Activated CD4-positive, CD25-positive, alpha-beta regulatory T cell treated with anti-CD3 and anti-CD28 coated beads, Interleukin-2, amount 50 U/mL, for 72 hours (primary cell): ENCODE data around the gene CCR5.

Experiments used
- DNase-seq: peaks from one replicate; pipeline ENCODE4 v3.0.0; 2021

CCR5 gene

DNA sequence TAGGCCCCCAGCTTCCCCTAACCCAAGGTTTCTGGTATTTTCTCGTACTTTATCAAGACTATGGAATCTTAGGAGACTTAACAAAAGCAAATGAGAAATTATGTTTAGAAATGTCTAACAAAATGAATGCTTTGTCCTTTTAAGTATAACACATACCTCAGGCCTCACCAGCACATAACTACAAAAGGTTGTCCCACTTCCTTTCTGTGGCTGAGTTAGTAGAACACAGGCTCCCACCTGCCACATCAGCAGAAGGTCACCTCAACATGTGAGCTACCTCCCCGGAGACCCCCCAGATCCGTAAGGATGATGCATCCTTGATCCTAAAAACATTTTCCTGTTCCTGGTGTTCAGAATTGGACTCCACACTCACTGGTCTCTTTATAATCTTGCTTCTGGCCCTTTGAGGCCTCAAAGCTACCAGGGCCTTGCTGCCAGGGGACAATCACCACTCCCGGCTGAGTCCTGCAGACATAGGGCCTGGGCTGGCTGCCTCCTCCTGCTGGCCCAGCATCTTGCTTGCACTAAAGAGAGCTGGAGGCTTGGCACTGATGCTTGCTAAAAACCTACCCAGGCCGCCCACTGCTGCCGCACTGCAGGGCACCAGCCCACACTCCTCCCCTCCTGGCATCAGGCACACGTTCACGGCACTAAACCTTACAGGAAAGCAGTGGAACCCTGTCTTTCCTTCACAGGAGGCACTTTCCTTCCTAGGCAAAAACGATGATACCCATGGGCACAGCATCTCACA, 39.2 kb downstream of the CCR5 start:
- no peak for DNase-seq

DNA sequence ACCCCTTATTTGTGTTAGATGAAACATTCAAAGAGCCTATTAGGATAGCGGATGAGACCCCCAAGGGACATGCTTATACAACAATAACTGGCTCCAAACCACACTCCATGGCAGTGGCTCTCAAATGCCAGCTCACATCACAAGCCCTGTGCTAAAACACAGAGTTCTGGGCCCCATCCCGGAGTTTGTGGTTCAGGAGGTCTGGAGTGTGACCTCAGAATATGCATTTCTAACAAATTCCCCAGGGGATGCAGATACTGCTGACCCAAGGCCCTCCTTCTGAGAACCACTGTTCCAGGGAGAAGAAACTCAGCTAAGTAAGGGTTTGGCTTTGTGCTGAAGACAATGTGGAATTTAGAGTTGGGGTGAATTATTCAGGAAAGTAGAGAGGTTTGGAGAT, 39.9 kb downstream of the CCR5 start:
- DNase-seq = no peak

DNA sequence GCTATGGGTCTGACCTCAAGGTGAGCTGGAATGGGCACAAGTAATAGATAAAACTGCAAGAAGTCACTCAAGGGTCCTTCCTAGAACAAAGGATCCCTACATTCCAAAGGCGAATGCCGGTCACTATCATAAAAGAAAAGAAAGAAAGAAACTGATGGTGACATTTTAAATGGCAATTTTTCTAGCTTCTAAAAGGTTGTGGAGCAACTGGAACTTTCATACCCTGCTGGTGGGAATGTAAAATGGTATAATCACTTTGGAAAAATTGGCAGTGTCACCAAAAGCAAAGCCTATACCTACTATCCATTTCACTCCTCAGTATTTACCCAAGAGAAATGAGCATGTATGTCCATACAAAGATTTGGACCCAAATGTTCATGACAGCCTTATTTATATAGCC, 40.5 kb downstream of the CCR5 start:
- no peak for DNase-seq

DNA sequence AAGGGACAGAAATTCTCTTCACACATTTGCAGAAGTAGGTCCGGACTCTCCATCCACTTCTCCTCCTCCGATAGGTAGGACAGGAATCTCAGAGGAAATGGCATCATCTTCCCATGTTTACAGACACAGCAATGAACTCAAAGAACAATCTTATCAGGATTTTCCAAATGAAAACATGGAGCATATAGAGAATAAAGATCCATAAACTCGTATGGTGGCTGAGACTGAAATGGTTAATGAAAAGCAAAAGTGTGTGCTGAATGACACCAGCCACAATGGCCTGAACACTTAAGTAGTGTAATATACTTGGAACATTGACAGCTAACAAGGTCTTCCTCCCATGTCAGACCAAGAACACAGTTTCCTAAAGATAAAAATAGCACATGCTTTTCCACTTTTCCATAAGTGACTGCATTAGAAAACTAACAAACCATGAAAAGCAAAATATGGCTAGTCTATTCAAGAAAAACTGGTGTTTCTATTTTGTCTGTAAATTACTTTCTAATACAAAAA, 42.1 kb downstream of the CCR5 start:
- DNase-seq = no peak

DNA sequence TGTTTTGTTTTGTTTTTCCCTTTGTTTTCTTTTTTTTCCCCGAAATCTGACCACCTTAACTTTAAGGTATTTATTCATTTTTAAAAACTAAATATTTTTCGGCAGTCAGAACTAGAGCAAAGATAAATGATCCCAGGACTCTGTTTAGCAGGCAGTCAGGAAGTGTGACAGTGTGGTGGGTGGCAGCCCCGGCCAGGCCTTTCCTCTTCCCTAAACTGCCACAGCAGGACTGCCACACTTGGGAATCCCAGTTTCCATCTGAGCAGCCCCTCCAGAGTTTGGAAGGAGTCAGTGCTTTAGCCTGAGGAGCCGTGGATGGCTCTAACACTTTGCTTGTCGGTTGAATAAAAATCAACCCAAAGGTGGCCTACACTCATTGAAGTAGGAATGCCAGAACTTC, 43.2 kb downstream of the CCR5 start:
- no peak for DNase-seq

DNA sequence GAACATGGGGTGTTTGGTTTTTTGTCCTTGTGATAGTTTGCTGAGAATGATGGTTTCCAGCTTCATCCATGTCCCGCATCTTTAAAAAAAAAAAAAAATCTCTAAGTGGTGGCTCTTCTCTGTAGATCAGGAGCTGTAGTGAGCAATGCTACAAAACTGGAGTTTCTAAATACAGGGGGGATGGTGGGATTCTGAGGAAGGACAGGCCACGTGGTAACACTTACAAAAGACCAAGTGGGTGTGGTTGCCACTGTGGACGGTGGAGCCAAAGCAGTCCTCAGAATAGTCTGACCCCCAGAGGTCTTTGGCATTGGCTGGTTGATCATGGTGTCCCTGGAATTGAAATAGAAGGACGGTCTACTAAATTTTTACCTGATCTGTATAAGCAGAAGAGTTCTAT, 44.0 kb downstream of the CCR5 start:
- no peak for DNase-seq

DNA sequence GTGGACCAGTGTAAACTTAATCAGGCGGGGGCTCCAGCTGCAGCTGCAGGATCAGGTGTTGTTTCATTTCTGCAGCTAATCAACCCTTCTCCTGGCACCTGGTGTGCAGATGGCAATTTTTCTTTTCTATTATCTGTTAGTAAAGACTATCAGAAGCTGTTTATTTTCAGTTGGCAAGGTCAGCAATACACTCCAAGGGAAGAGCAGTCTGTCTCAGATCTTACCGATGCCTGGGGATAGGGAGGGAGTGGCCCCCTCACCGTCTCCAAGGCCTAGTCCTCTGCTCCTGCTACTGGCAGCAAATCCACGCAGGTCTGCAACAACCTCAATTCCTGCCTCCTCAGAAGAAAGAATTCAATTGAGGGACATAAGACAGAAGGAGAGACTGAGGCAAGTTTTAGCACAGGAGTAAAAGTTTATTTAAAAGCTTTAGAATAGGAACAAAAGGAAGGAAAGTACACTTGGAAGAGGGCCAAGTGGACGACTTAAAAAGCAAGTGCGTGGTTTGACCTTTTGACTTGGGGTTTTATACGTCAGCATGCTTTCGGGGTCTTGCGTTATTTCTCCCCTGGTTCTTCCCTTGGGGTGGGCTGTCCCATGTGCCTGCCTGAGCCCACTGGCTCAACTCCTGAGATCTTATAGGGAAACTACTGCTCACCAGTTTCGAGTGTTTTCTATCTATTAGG, 45.5 kb downstream of the CCR5 start:
- no peak for DNase-seq

DNA sequence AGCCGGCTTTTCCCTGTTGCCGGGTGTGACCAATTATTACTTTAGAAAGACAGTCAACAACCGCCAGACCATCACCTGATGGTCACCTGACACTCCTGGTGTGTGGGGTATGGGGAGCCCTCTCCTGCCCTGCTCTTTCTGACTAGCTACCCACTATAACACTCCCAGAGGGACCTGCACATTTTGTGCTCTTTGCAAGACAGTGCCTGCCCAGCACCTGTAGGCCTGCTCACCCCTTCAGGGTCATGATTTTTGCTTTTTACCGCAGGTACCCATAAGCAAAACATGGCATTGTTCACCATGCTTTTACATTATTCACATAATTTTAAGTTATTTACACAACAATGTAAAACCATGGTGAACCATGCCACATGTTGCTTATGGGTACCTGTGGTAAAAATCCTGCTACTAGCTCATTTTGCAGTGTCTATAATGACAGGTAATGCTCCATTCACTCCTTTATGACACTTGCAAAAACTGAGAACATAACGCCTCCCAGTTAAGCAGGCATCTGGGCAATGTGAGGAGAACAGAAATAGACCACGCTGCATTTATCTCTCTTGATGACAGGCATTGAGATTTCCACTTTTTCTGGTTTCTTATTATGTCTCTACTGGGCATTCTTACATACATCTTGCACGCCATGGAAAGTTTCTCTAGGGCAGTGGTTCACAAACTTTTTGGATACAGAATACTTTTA, 46.2 kb downstream of the CCR5 start:
- DNase-seq = no peak

DNA sequence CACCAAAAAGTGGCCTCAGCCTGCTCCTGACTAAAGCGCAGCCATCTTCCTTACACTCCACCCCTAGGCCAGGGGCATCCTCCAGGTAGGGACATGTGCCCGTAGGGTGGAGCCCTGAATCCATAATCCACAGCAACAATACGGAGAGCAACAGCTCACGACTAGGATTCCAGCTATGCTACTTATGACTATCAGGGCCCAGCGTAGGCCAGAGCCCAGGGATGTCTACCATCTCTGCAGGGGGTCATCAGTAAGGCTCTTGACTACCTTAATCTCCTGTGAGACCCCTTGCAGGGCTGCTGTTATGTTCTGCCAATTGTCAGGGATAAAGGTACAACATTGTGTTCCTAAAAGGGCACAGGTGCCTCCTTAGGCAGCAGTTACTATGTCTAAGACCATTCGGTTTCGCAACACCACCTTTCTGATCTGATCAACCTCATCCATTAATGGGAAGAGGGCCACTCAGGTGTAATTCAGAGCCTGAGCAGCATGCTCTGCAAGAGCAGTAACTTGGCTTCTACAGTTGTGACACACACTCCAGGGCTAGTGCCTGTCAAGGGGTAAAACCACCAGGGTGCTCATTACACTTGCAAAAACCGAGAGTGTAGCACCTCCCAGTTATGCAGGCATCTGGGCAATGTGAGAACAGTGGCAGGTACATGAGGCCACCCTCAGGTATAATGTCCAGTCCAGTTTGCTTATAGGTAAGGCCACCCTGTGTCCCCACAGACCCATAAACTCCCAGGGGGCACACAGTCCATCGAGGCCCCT, 47.3 kb downstream of the CCR5 start:
- DNase-seq = no peak

DNA sequence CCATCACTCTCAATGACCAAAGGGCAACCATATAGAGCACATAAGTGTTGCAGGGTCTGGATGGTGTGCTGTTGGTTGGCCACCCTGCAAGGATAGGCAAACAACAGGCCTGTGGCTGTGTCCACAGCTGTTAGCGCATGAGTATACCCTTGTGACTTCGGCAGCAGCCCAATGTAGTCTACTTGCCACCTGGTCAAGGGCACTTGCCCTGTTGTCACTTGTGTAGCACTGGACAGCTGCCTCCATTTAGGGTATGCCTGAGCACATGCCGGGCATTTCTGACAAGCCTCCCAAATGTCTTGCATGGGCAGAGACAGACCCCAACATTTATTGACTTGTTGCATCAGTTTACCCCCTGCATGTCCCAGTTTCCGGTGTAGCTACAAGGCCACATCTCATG, 49.1 kb downstream of the CCR5 start:
- DNase-seq = no peak

DNA sequence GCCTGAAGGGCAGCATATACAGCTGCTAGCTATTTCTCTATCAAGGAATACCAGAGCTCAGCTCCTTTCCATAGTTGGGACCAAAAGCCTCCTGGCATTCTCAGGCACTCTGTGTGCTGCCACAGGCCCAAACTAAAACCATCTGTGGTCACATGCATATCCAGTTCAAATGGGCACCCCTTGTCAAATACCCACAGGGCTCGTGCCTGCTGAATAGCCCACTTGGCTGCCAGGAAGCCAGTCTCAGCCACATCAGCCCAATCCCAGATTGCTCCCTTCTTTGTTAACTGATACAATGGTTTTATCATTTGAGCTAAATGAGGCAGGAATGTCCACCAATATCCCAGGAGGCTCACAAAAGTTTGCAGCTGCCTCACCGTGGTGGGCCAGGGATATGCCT, 50.2 kb downstream of the CCR5 start:
- DNase-seq = no peak

DNA sequence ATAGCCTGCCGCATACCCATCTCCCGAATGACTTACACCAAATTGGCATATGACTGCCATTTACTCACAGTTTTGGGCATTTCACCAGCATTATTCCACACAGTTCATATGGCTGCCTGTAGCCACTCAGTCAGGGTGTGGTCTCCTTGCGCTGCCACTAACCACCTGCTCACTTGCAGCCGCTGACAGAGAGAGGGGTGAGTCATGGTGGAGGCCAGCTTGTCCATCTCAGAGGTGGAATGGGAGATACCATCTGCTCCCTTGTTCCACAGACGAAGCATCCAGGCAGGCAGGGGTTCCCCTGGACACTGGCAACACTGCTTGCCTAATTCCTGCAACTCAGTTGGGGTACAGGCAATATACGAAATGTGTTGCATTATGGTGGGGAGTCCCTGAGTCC, 51.9 kb downstream of the CCR5 start:
- DNase-seq = no peak

DNA sequence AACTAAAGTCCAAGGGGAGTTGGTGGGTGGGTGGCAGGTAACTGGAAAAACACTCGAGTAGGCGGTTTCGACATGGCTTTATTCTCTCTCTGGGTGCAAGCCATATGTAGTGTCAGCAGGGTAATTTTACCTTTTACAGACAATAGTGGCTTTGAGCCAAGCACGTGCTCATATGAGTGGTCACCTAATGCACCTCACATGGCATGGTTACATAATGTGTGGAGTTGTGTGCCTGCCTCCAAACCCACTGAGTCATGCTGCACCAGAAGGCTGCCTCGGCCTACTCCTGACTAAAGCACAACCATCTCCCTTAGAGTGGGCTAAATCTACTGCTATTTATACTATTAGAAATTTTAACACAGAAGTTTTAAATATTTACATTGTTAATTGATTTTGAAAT, 52.8 kb downstream of the CCR5 start:
- DNase-seq = no peak
